ENCODE data around the gene PRR33.
"Not testable (repeated sequence)": the region's sequence is repeated elsewhere in the genome, so short reads cannot be mapped to it uniquely, and the experiment has no call there.

The PRR33 gene

GRCh38 chr11:1874441-1875092, 17.1 kb downstream of the PRR33 start:
- DNase-seq = not testable (repeated sequence)

- DNase-seq = not testable (repeated sequence)
Measured at GRCh38 chr11:1873813-1874150, 17.9 kb downstream of the PRR33 start.

GRCh38 chr11:1873048-1873812, 18.5 kb downstream of the PRR33 start:
- DNase-seq = no peak

GRCh38 chr11:1872267-1872985, 19.3 kb downstream of the PRR33 start:
- no peak for DNase-seq

GRCh38 chr11:1871531-1871930, 20.2 kb downstream of the PRR33 start:
- DNase-seq = no peak

- no peak for DNase-seq
Measured at GRCh38 chr11:1870721-1871466, 20.8 kb downstream of the PRR33 start.

- DNase-seq = no peak
Measured at GRCh38 chr11:1870326-1870696, 21.4 kb downstream of the PRR33 start.

GRCh38 chr11:1869427-1870325, 22.0 kb downstream of the PRR33 start:
- no peak for DNase-seq

- no peak for DNase-seq
Measured at GRCh38 chr11:1868636-1869291, 22.9 kb downstream of the PRR33 start.

- no peak for DNase-seq
Measured at GRCh38 chr11:1868056-1868635, 23.5 kb downstream of the PRR33 start.

- DNase-seq = no peak
Measured at GRCh38 chr11:1867381-1867780, 24.3 kb downstream of the PRR33 start.

- DNase-seq = no peak
Measured at GRCh38 chr11:1866776-1867175, 24.9 kb downstream of the PRR33 start.

- no peak for DNase-seq
Measured at GRCh38 chr11:1866226-1866625, 25.5 kb downstream of the PRR33 start.

GRCh38 chr11:1864831-1865665, 26.6 kb downstream of the PRR33 start:
- DNase-seq = no peak

- DNase-seq = no peak
Measured at GRCh38 chr11:1864231-1864630, 27.5 kb downstream of the PRR33 start.

GRCh38 chr11:1863352-1864216, 28.1 kb downstream of the PRR33 start:
- no peak for DNase-seq

GRCh38 chr11:1862588-1863351, 28.9 kb downstream of the PRR33 start:
- DNase-seq = no peak
